Kidney (tissue), 14 donors: ENCODE measurements around the gene RAB27B. TPM values are rescaled to one million over a fixed set of nuclear protein-coding genes. Genes with fewer than 3 reads are reported as not detected.

Experiments used
- DNase-seq, 5 donors: peaks; one replicate each; pipeline ENCODE4 v3.0.0-alpha.2; 2013 to 2020
- FAIRE-seq: peaks from 2 replicates; lab custom pipeline; 2012; peaks lifted over from hg19 to GRCh38; lab: Jason Lieb, UNC
- H3K27ac ChIP-seq, 2 donors: one replicate each; pipeline ENCODE4 v1.7.0; 2013; ENCODE audit warnings: low read depth in 2 of 2, low read length in 2 of 2, inconsistent platforms in 1 of 2
- H3K27me3 ChIP-seq: one replicate; pipeline ENCODE4 v1.7.1; 2013; ENCODE audit warnings: low read length, inconsistent platforms; ENCODE audit not compliant: control insufficient read depth, insufficient read depth
- H3K36me3 ChIP-seq, 3 donors: one replicate each; pipeline versions ENCODE4 v1.7.0 to v1.7.1; 2013; ENCODE audit warnings: low read length in 3 of 3, control low read depth in 1 of 3, inconsistent platforms in 1 of 3; ENCODE audit not compliant: insufficient read depth in 3 of 3, control insufficient read depth in 2 of 3
- H3K4me1 ChIP-seq, 3 donors: one replicate each; pipeline versions ENCODE4 v1.7.0 to v1.7.1; 2013; ENCODE audit warnings: low read length in 3 of 3, inconsistent platforms in 1 of 3, low read depth in 1 of 3; ENCODE audit not compliant: control insufficient read depth in 2 of 3, insufficient read depth in 2 of 3
- H3K4me3 ChIP-seq, 3 donors: one replicate each; pipeline versions ENCODE4 v1.7.0 to v1.8.1; 2013; ENCODE audit warnings: low read length in 3 of 3, control low read depth in 1 of 3, inconsistent platforms in 1 of 3
- H3K9ac ChIP-seq, 3 donors: one replicate each; pipeline versions ENCODE4 v1.7.0 to v1.7.1; 2013; ENCODE audit warnings: low read length in 3 of 3, control low read depth in 1 of 3, inconsistent platforms in 1 of 3
- H3K9me3 ChIP-seq, 3 donors: one replicate each; pipeline versions ENCODE4 v1.7.0 to v1.7.1; 2013; ENCODE audit warnings: low read length in 3 of 3, control low read depth in 1 of 3, inconsistent platforms in 1 of 3; ENCODE audit not compliant: control insufficient read depth in 2 of 3, insufficient read depth in 1 of 3
- intact Hi-C: fragments of 100-400 bp; cut with DNase I; formaldehyde crosslinking; loops from one replicate; pipeline ENCODE4 v1.11.1; 2022
- polyA plus RNA-seq: library from polyadenylated mRNA; stranded (reverse); fragments of 350-450 nt; fragmentation: Illumina TruSeq; extraction: RNeasy Lipid Tissue Mini Kit (QIAGEN cat#74804); gene quantifications from one replicate; pipeline ENCODE4 v1.2.3, GENCODE V29; 2014; ENCODE audit warnings: low read depth, low replicate concordance; ENCODE audit not compliant: insufficient read depth
- total RNA-seq: library from RNA; stranded (reverse); fragmentation: NEBNext Ultra II Directional; extraction: Animal tissue kit (Norgen Biotek cat#: 25700); gene quantifications from one replicate; pipeline ENCODE4 v1.2.1, GENCODE V29; 2021
- TF ChIP-seq, protein P1 (sequence below): IDR thresholded peaks from 3 replicates; pipeline ENCODE4 v1.5.1; 2012; ENCODE audit warnings: mild to moderate bottlenecking, moderate library complexity, borderline replicate concordance; ENCODE audit not compliant: insufficient read depth; ENCODE audit errors: extremely low read depth
- donor health status: control.
- donor health status: control.
- donor health status: control.
- donor health status: control.
- donor health status: control.
- donor health status: DM: yes; HTN: yes; CAD: no.
- donor health status: Normal renal cell carcinoma (clear cell type).

Gene RAB27B
- total and polyA plus RNA-seq, 2 donors from 2014 or later, result 0.32 to 4.1 TPM

DNA sequence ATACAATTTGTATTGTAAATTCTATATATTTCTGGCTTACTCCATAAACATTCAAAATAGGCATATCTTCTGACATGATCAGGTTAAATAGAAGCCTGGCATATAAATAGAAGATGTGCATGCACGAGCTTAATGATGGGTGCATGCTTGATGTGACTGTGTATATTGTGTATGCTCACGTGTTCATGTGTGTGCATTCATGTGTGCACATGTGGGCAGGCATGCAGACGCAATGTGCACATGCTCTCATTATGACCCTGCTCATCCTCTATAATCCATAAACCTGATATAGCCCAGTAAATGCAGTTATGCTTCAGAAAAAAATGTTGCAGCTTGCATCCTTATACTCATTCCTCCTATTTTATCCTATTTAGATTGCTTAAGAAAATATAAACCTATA lies 29.2 kb downstream of the RAB27B start:
- Histone ChIP-seq H3K9me3 (no peaks in the 10 kb centered on the region), H3K27me3 (no peaks in the 10 kb centered on the region), H3K4me1 (no peaks in the 10 kb centered on the region), H3K27ac (no peak overlapping the region), H3K9ac (no peak overlapping the region), H3K4me3 (no peak overlapping the region), H3K36me3 (no peaks in the 10 kb centered on the region)
- intact Hi-C loops, result no loop called here
- no peak for FAIRE-seq
- TF ChIP-seq, protein P1, sequence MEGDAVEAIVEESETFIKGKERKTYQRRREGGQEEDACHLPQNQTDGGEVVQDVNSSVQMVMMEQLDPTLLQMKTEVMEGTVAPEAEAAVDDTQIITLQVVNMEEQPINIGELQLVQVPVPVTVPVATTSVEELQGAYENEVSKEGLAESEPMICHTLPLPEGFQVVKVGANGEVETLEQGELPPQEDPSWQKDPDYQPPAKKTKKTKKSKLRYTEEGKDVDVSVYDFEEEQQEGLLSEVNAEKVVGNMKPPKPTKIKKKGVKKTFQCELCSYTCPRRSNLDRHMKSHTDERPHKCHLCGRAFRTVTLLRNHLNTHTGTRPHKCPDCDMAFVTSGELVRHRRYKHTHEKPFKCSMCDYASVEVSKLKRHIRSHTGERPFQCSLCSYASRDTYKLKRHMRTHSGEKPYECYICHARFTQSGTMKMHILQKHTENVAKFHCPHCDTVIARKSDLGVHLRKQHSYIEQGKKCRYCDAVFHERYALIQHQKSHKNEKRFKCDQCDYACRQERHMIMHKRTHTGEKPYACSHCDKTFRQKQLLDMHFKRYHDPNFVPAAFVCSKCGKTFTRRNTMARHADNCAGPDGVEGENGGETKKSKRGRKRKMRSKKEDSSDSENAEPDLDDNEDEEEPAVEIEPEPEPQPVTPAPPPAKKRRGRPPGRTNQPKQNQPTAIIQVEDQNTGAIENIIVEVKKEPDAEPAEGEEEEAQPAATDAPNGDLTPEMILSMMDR, result no peak
- DNase-seq, result no peak

- Histone ChIP-seq H3K4me1 (no peaks in the 10 kb centered on the region), H3K9ac (no peak overlapping the region), H3K27ac (no peak overlapping the region), H3K9me3 (no peaks in the 10 kb centered on the region), H3K36me3 (no peaks in the 10 kb centered on the region), H3K27me3 (no peaks in the 10 kb centered on the region), H3K4me3 (no peak overlapping the region)
- no peak for FAIRE-seq
- TF ChIP-seq, protein P1, result no peak
- intact Hi-C loops, result no loop called here
- no peak for DNase-seq
These were observed 31.6 kb downstream of the RAB27B start for GRCh38 chr18:54859667-54860421.

GRCh38 chr18:54860941-54861340 lies 32.7 kb downstream of the RAB27B start:
- Histone ChIP-seq H3K4me3 (no peak overlapping the region), H3K9me3 (no peaks in the 10 kb centered on the region), H3K9ac (no peak overlapping the region), H3K4me1 (no peaks in the 10 kb centered on the region), H3K36me3 (no peaks in the 10 kb centered on the region), H3K27ac (no peak overlapping the region), H3K27me3 (no peaks in the 10 kb centered on the region)
- FAIRE-seq (no peak), DNase-seq (no peak)
- TF ChIP-seq, protein P1, result no peak
- intact Hi-C loops, result no loop called here
